Left ventricle myocardium superior (tissue), 1 donor: Measurements from ENCODE around the gene FN3K. TPM values are rescaled to one million over a fixed set of nuclear protein-coding genes. Genes with fewer than 3 reads are reported as not detected.
A peak's percentile ranks its signal among the peaks of the same experiment; 100 is the strongest.

Source experiments
- ATAC-seq: fragments of 200-7000 bp; cut with Tn5 transposase; one replicate; pipeline ENCODE4 v1.9.1; 2020; ENCODE audit warnings: mild to moderate bottlenecking, moderate library complexity
- DNase-seq: peaks from one replicate; pipeline ENCODE4 v3.0.0-alpha.2; 2020
- intact Hi-C: fragments of 100-400 bp; cut with micrococcal nuclease; formaldehyde crosslinking; loops from one replicate; pipeline ENCODE4 v1.11.0; 2022
- total RNA-seq: library from RNA; stranded (reverse); fragmentation: NEBNext Ultra II Directional; extraction: Animal tissue kit (Norgen Biotek cat#: 25700); gene quantifications from one replicate; pipeline ENCODE4 v1.2.1, GENCODE V29; 2021
- donor health status: DM: no; HTN: yes; CAD: no; lungs with severe emphysema.

FN3K gene
- total RNA-seq, 1 donor from 2014 or later, result 92.6 TPM

GRCh38 chr17:82787081-82787848, 51.9 kb downstream of the FN3K start:
- ATAC-seq, result no peak

GRCh38 chr17:82788206-82789001, 53.0 kb downstream of the FN3K start:
- peak; percentile 58 for ATAC-seq
- intact Hi-C loops, result no loop called here
- no peak for DNase-seq

More at GRCh38 chr17:82787081-82787848, 51.9 kb downstream of the FN3K start:
- DNase-seq, result no peak
- intact Hi-C loops, result no loop called here

GRCh38 chr17:82789051-82789592, 53.7 kb downstream of the FN3K start:
- peak; percentile 16 for ATAC-seq
- no peak for DNase-seq
- intact Hi-C loops, result no loop called here

GRCh38 chr17:82789806-82790205, 54.4 kb downstream of the FN3K start:
- intact Hi-C loops, result no loop called here
- no peak for ATAC-seq
- no peak for DNase-seq

- no peak for ATAC-seq
- no peak for DNase-seq
These were observed 55.0 kb downstream of the FN3K start for GRCh38 chr17:82790391-82790790.

GRCh38 chr17:82791532-82791931, 56.1 kb downstream of the FN3K start:
- ATAC-seq (no peak), DNase-seq (no peak)
- intact Hi-C loops, result no loop called here

More at GRCh38 chr17:82790391-82790790, 55.0 kb downstream of the FN3K start:
- intact Hi-C loops, result no loop called here

GRCh38 chr17:82793974-82794630, 58.7 kb downstream of the FN3K start:
- no peak for DNase-seq
- ATAC-seq, result no peak
- intact Hi-C loops, result no loop called here

- intact Hi-C loops, result no loop called here
- peak; percentile 75 for ATAC-seq
These were observed 59.5 kb downstream of the FN3K start for GRCh38 chr17:82794781-82795482.

GRCh38 chr17:82795615-82796014, 60.2 kb downstream of the FN3K start:
- DNase-seq (no peak), ATAC-seq (peak; percentile 10)
- intact Hi-C loops, result no loop called here

More at GRCh38 chr17:82794781-82795482, 59.5 kb downstream of the FN3K start:
- peak; percentile 56 for DNase-seq

GRCh38 chr17:82797061-82797460, 61.6 kb downstream of the FN3K start:
- no peak for ATAC-seq
- DNase-seq, result no peak
- intact Hi-C loops, result no loop called here

- no peak for ATAC-seq
- intact Hi-C loops, result no loop called here
- no peak for DNase-seq
These were observed 63.3 kb downstream of the FN3K start for GRCh38 chr17:82798752-82799151.

- intact Hi-C loops, result no loop called here
- DNase-seq (no peak), ATAC-seq (no peak)
These were observed 64.2 kb downstream of the FN3K start for GRCh38 chr17:82799591-82799990.

Other genes with a start within 250 kb of the FN3K start
- gene FOXK2, start 215.9 kb upstream of the FN3K start, total RNA-seq, result 41.5 TPM
- gene WDR45B, start 87.2 kb upstream of the FN3K start, total RNA-seq, result 37.3 TPM
- 21.3 TPM for gene RAB40B, start 36.9 kb upstream of the FN3K start, total RNA-seq
- 14.0 TPM for gene FN3KRP, start 18.9 kb upstream of the FN3K start, total RNA-seq
- 53.4 TPM for gene TBCD, start 16.4 kb downstream of the FN3K start, total RNA-seq
- 0.15 TPM for gene ZNF750, start 104.4 kb downstream of the FN3K start, total RNA-seq